Common myeloid progenitor, CD34-positive (primary cell): ENCODE results near the gene ENTPD6.
"Not testable (repeated sequence)": the region's sequence is repeated elsewhere in the genome, so short reads cannot be mapped to it uniquely, and the experiment has no call there.

Experiments
- CTCF ChIA-PET: fragments of 350-600 bp; sonication (Branson Sonifier 250); formaldehyde crosslinking; loops from one replicate; lab custom pipeline; 2021; ENCODE audit warnings: antibody characterized with exemption; lab: Charles Lee
- POLR2A ChIA-PET: fragments of 350-600 bp; sonication (Branson Sonifier 250); formaldehyde crosslinking; loops from one replicate; lab custom pipeline; 2021; ENCODE audit warnings: antibody characterized with exemption; lab: Charles Lee
- DNase-seq, 3 donors: peaks; one replicate each; pipeline versions ENCODE4 v3.0.0 to v3.0.0-alpha.2; 2013
- H3K27ac ChIP-seq, 2 experiments: 1 replicate in 1 of 2; 2 replicates in 1 of 2; pipeline ENCODE4 v1.7.0; 2013; ENCODE audit warnings: inconsistent platforms in 2 of 2, low read length in 2 of 2, mild to moderate bottlenecking in 2 of 2, low read depth in 1 of 2, moderate library complexity in 1 of 2; ENCODE audit not compliant: severe bottlenecking in 2 of 2, insufficient read depth in 1 of 2, poor library complexity in 1 of 2
- H3K27me3 ChIP-seq, 5 experiments: replicated peaks in 2 of 5; 1 replicate in 3 of 5; 2 replicates in 2 of 5; pipeline versions ENCODE4 v1.6.1 to v1.7.0; 2013; ENCODE audit warnings: low read length in 4 of 5, mild to moderate bottlenecking in 2 of 5, moderate library complexity in 2 of 5, inconsistent platforms in 1 of 5; ENCODE audit not compliant: insufficient read depth in 5 of 5, control insufficient read depth in 4 of 5
- H3K36me3 ChIP-seq, 4 experiments: 1 replicate in 2 of 4; 2 replicates in 2 of 4; pipeline versions ENCODE4 v1.6.1 to v1.7.0; 2013; ENCODE audit warnings: low read length in 3 of 4, control low read depth in 1 of 4, mild to moderate bottlenecking in 1 of 4; ENCODE audit not compliant: control insufficient read depth in 4 of 4, insufficient read depth in 4 of 4
- H3K4me1 ChIP-seq, 4 experiments: 1 replicate in 3 of 4; 2 replicates in 1 of 4; pipeline versions ENCODE4 v1.6.1 to v1.7.1; 2013; ENCODE audit warnings: low read length in 3 of 4, mild to moderate bottlenecking in 3 of 4, control low read depth in 1 of 4, inconsistent platforms in 1 of 4, moderate library complexity in 1 of 4; ENCODE audit not compliant: control insufficient read depth in 4 of 4, insufficient read depth in 4 of 4; ENCODE audit errors: control extremely low read depth in 1 of 4
- H3K4me3 ChIP-seq, 7 experiments: 1 replicate in 4 of 7; 2 replicates in 3 of 7; pipeline versions ENCODE4 v1.5.1 to v1.7.0; 2013; ENCODE audit warnings: mild to moderate bottlenecking in 7 of 7, low read length in 6 of 7, moderate library complexity in 6 of 7, inconsistent platforms in 2 of 7, low read depth in 2 of 7, control low read depth in 1 of 7; ENCODE audit not compliant: insufficient read depth in 4 of 7, control insufficient read depth in 1 of 7; ENCODE audit errors: extremely low read depth in 1 of 7
- H3K9me3 ChIP-seq, 5 experiments: 1 replicate in 4 of 5; 2 replicates in 1 of 5; pipeline versions ENCODE4 v1.6.1 to v1.7.1; 2013; ENCODE audit warnings: low read length in 4 of 5, mild to moderate bottlenecking in 2 of 5, inconsistent platforms in 1 of 5, low read depth in 1 of 5, moderate library complexity in 1 of 5; ENCODE audit not compliant: control insufficient read depth in 4 of 5, insufficient read depth in 2 of 5; ENCODE audit errors: control extremely low read depth in 1 of 5
- WGBS: methylation state at CpG from one replicate; pipeline ENCODE4 v1.1.5; 2013; ENCODE audit not compliant: insufficient coverage; 5-methylcytosine and 5-hydroxymethylcytosine counted together

Gene ENTPD6

GRCh38 chr20:25176184-25176583 lies 19.3 kb upstream of the ENTPD6 start:
- H3K27ac ChIP-seq: no peak overlapping the region
- H3K4me3 ChIP-seq: no peak overlapping the region
- H3K27me3 ChIP-seq: peaks cover 0 to 2% (median 0%) of the 10 kb centered on the region in 5 experiments
- ChIA-PET CTCF (interaction anchor here (0.8 to 1.9 kb wide), 4 partner anchors 10 to 181 kb away, joined by 3 to 9 read pairs (median 4); no protein-coding TSS in a partner anchor), POLR2A (no interaction called here)
- no peaks in the 10 kb centered on the region for H3K36me3 ChIP-seq
- WGBS: 93% methylated on average over 3 of the region's 3 CpGs
- no peaks in the 10 kb centered on the region for H3K9me3 ChIP-seq
- no peaks in the 10 kb centered on the region for H3K4me1 ChIP-seq
- DNase-seq: no peak

DNA sequence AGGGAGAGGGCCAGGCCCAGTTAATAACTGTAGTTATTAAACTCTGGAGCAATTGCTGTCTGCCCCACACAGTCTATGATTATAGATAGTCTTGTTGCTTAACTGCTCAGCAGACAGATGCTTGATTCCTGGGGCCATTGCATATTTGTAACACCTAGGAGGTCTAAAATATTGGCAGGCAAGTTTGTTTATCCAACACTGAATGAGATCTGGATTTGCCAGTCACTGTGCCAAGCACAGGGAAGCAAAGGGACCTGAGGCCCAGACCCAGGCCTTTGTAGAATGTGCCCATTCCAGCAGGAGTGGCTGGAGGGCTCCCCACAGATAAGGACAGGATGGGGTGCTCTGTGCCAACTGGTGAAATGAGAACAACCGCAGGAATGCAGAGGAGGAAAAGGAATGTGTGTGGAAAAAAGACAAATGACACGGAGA lies 17.6 kb upstream of the ENTPD6 start:
- H3K4me3 ChIP-seq: no peak overlapping the region
- H3K4me1 ChIP-seq: no peaks in the 10 kb centered on the region
- H3K27ac ChIP-seq: no peak overlapping the region
- 100% methylated on average over 2 of the region's 2 CpGs for WGBS
- POLR2A ChIA-PET: no interaction called here
- no peak for DNase-seq
- H3K9me3 ChIP-seq: peaks cover 0 to under 1% (median 0%) of the 10 kb centered on the region in 5 experiments
- H3K36me3 ChIP-seq: no peaks in the 10 kb centered on the region
- H3K27me3 ChIP-seq: peaks cover 0 to 2% (median 0%) of the 10 kb centered on the region in 5 experiments
- CTCF ChIA-PET: no interaction called here

- WGBS: 77% methylated on average over 4 of the region's 7 CpGs
- peaks cover 0 to 2% (median 0%) of the 10 kb centered on the region in 5 experiments for H3K9me3 ChIP-seq
- CTCF ChIA-PET: interaction anchor here (0.7 to 1.3 kb wide), 6 partner anchors 9 to 183 kb away, joined by 3 to 6 read pairs (median 3); no protein-coding TSS in a partner anchor
- peak; percentile 24 to 57 (median 56) for DNase-seq
- H3K4me3 ChIP-seq: no peak overlapping the region
- no peaks in the 10 kb centered on the region for H3K36me3 ChIP-seq
- H3K27me3 ChIP-seq: peaks cover 0 to 2% (median 0%) of the 10 kb centered on the region in 5 experiments
- no peaks in the 10 kb centered on the region for H3K4me1 ChIP-seq
- POLR2A ChIA-PET: no interaction called here
- H3K27ac ChIP-seq: no peak overlapping the region
These were observed 16.7 kb upstream of the ENTPD6 start for GRCh38 chr20:25178563-25179438.

- POLR2A ChIA-PET: no interaction called here
- Histone ChIP-seq H3K36me3 (no peaks in the 10 kb centered on the region), H3K9me3 (peaks cover 0 to 2% (median 0%) of the 10 kb centered on the region in 5 experiments), H3K4me1 (no peaks in the 10 kb centered on the region), H3K27me3 (peaks cover 0 to 2% (median 0%) of the 10 kb centered on the region in 5 experiments), H3K4me3 (no peak overlapping the region), H3K27ac (no peak overlapping the region)
- DNase-seq: no peak
- WGBS: 45% methylated on average over 6 of the region's 15 CpGs
- CTCF ChIA-PET: interaction anchor here (0.7 to 1.3 kb wide), 5 partner anchors 14 to 185 kb away, joined by 3 to 6 read pairs (median 3); no protein-coding TSS in a partner anchor
These were observed 15.9 kb upstream of the ENTPD6 start for GRCh38 chr20:25179439-25180089.

DNA sequence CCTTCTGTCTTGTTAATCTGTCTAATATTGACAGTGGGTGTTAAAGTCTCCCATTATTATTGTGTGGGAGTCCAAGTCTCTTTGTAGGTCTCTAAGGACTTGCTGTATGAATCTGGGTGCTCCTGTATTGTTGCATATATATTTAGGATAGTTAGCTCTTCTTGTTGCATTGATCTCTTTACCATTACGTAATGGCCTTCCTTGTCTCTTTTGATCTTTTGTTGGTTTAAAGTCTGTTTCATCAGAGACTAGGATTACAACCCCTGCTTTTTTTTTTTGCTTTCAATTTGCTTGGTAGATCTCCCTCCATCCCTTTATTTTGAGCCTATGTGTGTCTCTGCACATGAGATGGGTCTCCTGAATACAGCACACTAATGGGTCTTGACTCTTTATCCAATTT lies 11.1 kb upstream of the ENTPD6 start:
- H3K27ac ChIP-seq, DNase-seq, H3K27me3 ChIP-seq, CTCF ChIA-PET, H3K36me3 ChIP-seq, H3K4me3 ChIP-seq, POLR2A ChIA-PET, H3K9me3 ChIP-seq, H3K4me1 ChIP-seq: not testable (repeated sequence)
- 100% methylated on average over 1 of the region's 1 CpG for WGBS

GRCh38 chr20:25187220-25187619 lies 8.3 kb upstream of the ENTPD6 start:
- no peak overlapping the region for H3K27ac ChIP-seq
- POLR2A ChIA-PET: no interaction called here
- peaks cover 0 to 7% (median 2%) of the 10 kb centered on the region in 5 experiments for H3K27me3 ChIP-seq
- no peaks in the 10 kb centered on the region for H3K36me3 ChIP-seq
- CTCF ChIA-PET: interaction anchor here (1.1 to 1.5 kb wide), 3 partner anchors 9 to 122 kb away, joined by 3 read pairs; no protein-coding TSS in a partner anchor
- no peak overlapping the region for H3K4me3 ChIP-seq
- H3K4me1 ChIP-seq: no peaks in the 10 kb centered on the region
- 96% methylated on average over 3 of the region's 3 CpGs for WGBS
- no peak for DNase-seq
- peaks cover 0 to 5% (median 0%) of the 10 kb centered on the region in 5 experiments for H3K9me3 ChIP-seq
